ENCODE measurements around the gene DSE. TPM values are rescaled to one million over a fixed set of nuclear protein-coding genes. Genes with fewer than 3 reads are reported as not detected.
A peak's percentile ranks its signal among the peaks of the same experiment; 100 is the strongest.

Gene DSE
- total and polyA plus RNA-seq, 9 donors, result 23.1 to 61.6 (median 40.6) TPM

- WGBS, 3 donors, result 3 to 7% (median 5%) methylated on average over 29 of the region's 29 CpGs
Measured at GRCh38 chr6:116369964-116370759, 585 bp upstream of the DSE start.

DNA sequence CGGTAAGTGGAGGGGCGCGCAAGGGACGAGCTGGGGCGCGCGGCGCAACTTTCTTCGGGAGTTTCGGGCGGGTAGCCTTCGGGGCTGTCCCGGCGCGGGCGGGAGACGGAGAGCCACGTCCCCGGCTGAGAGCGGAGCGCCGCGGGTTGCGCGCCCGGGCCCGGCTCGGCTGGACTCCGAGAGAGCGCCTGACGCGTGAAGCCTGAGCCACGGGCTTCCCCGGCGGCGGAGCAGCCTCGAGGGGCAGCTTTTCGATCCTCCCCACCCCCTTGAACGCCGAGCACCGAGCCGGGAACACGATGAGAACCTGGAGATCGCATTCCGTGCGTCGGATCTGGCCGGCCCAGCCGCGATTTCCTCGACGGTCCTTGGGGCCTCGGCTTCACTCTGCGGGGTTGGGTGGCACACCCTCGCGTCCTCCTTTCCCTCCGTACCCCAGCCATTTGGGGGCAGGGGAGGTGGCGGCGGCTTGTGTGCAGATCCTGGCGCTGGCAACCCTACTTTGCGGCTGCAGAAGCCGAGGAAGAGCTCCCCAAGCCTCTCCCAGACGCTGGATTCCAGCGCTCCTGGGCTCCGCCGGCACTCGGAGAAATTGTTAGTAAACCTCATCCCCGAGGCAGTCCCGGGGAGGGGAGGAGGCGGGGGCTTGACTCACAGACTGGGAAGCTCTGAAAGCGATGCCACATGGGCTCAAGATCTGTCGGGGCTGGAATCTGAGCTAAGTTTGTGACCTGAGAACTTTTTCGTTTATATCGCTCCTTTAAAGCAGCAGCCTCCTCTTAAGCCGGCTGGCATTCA lies 572 bp downstream of the DSE start:
- intact Hi-C loops (cut with DNase I), result no loop called here
- Histone ChIP-seq H3K36me3 (no peaks in the 10 kb centered on the region), H3K27me3 (no peaks in the 10 kb centered on the region), H3K9me3 (no peaks in the 10 kb centered on the region), H3K4me3 (peak overlapping the region; percentile 90), H3K27ac (peak overlapping the region; percentile 97), H3K4me1 (ENCODE audit: insufficient read depth) (peaks cover 4% of the 10 kb centered on the region)
- TF ChIP-seq, protein P1, sequence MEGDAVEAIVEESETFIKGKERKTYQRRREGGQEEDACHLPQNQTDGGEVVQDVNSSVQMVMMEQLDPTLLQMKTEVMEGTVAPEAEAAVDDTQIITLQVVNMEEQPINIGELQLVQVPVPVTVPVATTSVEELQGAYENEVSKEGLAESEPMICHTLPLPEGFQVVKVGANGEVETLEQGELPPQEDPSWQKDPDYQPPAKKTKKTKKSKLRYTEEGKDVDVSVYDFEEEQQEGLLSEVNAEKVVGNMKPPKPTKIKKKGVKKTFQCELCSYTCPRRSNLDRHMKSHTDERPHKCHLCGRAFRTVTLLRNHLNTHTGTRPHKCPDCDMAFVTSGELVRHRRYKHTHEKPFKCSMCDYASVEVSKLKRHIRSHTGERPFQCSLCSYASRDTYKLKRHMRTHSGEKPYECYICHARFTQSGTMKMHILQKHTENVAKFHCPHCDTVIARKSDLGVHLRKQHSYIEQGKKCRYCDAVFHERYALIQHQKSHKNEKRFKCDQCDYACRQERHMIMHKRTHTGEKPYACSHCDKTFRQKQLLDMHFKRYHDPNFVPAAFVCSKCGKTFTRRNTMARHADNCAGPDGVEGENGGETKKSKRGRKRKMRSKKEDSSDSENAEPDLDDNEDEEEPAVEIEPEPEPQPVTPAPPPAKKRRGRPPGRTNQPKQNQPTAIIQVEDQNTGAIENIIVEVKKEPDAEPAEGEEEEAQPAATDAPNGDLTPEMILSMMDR (IDR thresholded peaks at IDR 0.05), result no peak
- TF ChIP-seq POLR2A (IDR thresholded peaks at IDR 0.05), result peak; percentile 70
- TF ChIP-seq EP300 (IDR thresholded peaks at IDR 0.05), result no peak
- peak; percentile 79 to 89 (median 82) for DNase-seq
- 0 to 1% (median 1%) methylated on average over 47 to 75 of the region's 75 CpGs for WGBS, 3 donors

More at GRCh38 chr6:116369964-116370759, 585 bp upstream of the DSE start:
- H3K4me1 ChIP-seq (ENCODE audit: insufficient read depth), result peaks cover 4% of the 10 kb centered on the region
- no peak for TF ChIP-seq EP300 (IDR thresholded peaks at IDR 0.05)
- TF ChIP-seq POLR2A (IDR thresholded peaks at IDR 0.05), result no peak
- TF ChIP-seq, protein P1 (IDR thresholded peaks at IDR 0.05), result no peak
- peak overlapping the region; percentile 90 for H3K4me3 ChIP-seq
- peak overlapping the region; percentile 97 for H3K27ac ChIP-seq
- no peak for DNase-seq
- intact Hi-C loops (cut with DNase I), result no loop called here
- H3K27me3 ChIP-seq, result no peaks in the 10 kb centered on the region
- H3K36me3 ChIP-seq, result no peaks in the 10 kb centered on the region
- H3K9me3 ChIP-seq, result no peaks in the 10 kb centered on the region

- intact Hi-C loops (cut with DNase I), result no loop called here
- peaks cover 4% of the 10 kb centered on the region for H3K4me1 ChIP-seq (ENCODE audit: insufficient read depth)
- peak overlapping the region in 1 of 2 donors; percentile 97 for H3K27ac ChIP-seq
- no peak for DNase-seq
- no peaks in the 10 kb centered on the region for H3K27me3 ChIP-seq
- no peaks in the 10 kb centered on the region for H3K9me3 ChIP-seq
- H3K36me3 ChIP-seq, result no peaks in the 10 kb centered on the region
- H3K4me3 ChIP-seq, result peak overlapping the region; percentile 90
- TF ChIP-seq POLR2A (IDR thresholded peaks at IDR 0.05) (no peak), EP300 (IDR thresholded peaks at IDR 0.05) (no peak)
- TF ChIP-seq, protein P1 (IDR thresholded peaks at IDR 0.05), result no peak
- 16 to 24% (median 22%) methylated on average over 8 of the region's 8 CpGs for WGBS, 3 donors
Measured at GRCh38 chr6:116371918-116372209, 1.1 kb downstream of the DSE start.

- Histone ChIP-seq H3K9me3 (no peaks in the 10 kb centered on the region), H3K36me3 (no peaks in the 10 kb centered on the region), H3K4me1 (ENCODE audit: insufficient read depth) (peaks cover 4% of the 10 kb centered on the region), H3K4me3 (no peak overlapping the region), H3K27me3 (no peaks in the 10 kb centered on the region), H3K27ac (no peak overlapping the region)
- 82 to 88% (median 83%) methylated on average over 6 of the region's 6 CpGs for WGBS, 3 donors
- intact Hi-C loops (cut with DNase I), result no loop called here
- TF ChIP-seq POLR2A (IDR thresholded peaks at IDR 0.05) (no peak), EP300 (IDR thresholded peaks at IDR 0.05) (no peak)
- TF ChIP-seq, protein P1 (IDR thresholded peaks at IDR 0.05), result no peak
- no peak for DNase-seq
Measured at GRCh38 chr6:116373300-116373699, 2.6 kb downstream of the DSE start.
